HG03139 (cell line): Measurements from ENCODE around the gene SSBP1.
A peak's percentile ranks its signal among the peaks of the same experiment; 100 is the strongest.
"Not testable (repeated sequence)": the region's sequence is repeated elsewhere in the genome, so short reads cannot be mapped to it uniquely, and the experiment has no call there.

ENCODE experiments used
- ATAC-seq: cut with Tn5 transposase; IDR thresholded peaks from one replicate; pipeline ENCODE4 v1.9.1; 2021; ENCODE audit not compliant: unreplicated experiment

The SSBP1 gene, protein sequence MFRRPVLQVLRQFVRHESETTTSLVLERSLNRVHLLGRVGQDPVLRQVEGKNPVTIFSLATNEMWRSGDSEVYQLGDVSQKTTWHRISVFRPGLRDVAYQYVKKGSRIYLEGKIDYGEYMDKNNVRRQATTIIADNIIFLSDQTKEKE

DNA sequence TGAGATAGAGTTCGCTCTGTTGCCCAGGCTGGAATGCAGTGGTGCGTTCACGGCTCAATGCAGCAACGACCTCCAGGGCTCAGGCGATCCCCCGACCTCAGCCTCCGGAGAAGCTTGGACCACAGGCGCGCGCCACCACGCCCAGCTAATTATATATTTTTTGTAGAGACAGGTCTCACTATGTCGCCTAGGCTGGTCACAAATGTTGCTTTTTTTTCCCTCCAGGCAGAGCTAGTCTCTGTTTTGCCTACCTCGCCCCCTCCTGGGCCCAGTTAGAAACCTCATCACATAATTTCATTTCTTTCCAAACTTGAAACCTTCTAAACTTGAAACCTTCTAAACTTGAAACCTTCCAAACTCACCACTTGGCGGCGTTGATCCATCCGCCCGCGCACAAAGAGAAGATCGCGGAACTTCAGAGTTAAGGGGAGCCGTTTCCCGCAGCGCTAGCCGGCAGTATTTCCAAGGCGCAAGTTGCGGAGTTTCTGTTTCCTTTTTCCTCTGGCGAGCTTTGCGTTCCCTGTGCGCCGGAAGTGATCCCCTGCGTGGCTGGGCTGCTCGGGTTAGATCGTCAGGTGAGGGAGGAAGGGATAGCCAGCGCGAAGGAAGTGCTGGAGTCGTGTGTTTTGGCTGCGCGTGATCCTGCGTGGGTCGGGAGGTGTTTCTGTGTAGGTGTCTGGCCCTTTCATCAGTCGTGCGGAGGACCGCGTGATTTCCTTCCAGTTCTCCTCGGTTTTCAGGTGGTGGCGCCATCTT, at the start of gene SSBP1:
Gene SSBP1, plus strand, starts transcription at position 523 of the 756 bp plus-strand sequence. CDS start 809 bp downstream, outside the sequence.
- peak; percentile 84 for ATAC-seq

DNA sequence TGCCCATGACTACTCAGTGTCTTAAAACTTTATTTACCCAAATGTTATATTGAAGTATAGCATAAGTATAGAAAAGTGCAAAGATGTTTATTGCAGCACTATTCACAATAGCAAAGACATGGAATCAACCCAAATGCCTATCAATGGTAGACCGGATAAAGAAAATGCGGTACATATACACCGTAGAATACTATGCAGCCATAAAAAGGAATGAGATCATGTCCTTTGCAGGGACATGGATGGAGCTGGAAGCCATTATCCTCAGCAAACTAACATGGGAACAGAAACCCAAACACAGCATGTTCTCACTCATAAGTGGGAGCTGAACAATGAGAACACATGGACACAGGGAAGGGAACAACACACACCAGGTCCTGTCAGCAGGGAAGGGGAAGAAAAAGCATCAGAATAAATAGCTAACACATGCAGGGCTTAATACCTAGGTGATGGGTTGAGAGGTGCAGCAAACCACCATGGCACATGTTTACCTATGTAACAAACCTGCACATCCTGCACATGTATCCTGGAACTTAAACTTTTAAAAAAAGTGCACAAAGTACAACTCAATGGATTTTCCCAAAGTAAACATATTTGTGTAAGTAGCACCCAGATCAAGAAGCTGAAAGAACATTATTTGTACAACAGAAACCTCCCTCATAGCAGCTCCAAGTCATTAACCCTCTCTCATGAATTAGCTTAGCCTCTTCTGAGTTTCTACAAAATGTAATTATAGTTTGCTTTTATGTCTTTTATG, 48.9 kb upstream of the SSBP1 start:
- not testable (repeated sequence) for ATAC-seq

DNA sequence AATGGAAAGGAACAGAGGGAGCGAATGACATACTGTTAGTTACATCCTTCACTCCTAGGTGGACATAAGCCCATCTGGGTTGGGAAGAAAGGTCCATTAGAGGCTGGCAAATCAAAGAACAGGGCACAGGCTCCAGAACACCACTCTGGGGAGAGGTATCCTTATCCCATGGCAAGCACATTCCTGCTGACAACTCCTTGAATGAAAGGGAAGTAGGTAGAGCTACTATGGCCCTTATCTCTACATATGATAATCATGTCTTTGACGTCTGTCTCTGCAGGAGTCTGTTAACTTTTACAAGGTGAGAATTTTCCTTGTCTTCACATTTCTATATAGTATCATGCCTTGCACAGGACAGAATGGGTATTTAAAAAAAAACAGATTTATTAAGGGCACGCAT, 46.6 kb upstream of the SSBP1 start:
- ATAC-seq = no peak

DNA sequence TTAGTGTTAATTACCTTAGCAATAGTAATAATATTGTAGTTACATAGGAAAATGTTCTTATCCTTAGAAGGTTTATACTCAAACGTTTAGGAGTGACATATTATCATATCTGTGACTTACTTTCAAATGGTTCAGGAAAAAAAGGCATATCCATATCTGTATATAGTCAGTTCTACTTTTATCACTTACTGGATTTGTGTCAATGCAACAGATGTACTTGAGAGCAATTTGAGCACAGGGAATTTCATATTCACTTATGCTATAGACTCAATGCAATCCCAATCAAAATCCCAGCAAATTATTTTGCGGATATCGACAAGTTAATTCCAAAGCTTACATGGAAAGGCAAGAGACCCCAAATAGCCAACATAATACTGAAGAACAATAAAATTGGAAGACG, 46.2 kb upstream of the SSBP1 start:
- ATAC-seq = no peak

DNA sequence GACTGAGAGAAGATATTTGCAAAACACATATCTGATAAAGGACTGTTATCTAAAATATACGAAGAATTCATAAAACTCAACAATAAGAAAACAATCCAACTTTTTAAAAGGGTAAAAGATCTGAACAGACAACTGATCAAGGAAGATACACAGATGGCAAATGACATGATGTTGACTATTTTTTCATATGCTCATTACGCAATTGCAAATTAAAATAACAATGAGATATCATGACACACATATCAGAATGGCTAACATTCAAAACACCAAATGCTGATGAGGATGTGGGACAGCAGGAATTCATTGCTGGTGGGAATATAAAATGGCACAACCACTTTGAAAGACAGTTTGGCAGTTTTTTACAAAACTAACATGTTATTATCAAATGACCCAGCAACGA, 45.1 kb upstream of the SSBP1 start:
- ATAC-seq = no peak

DNA sequence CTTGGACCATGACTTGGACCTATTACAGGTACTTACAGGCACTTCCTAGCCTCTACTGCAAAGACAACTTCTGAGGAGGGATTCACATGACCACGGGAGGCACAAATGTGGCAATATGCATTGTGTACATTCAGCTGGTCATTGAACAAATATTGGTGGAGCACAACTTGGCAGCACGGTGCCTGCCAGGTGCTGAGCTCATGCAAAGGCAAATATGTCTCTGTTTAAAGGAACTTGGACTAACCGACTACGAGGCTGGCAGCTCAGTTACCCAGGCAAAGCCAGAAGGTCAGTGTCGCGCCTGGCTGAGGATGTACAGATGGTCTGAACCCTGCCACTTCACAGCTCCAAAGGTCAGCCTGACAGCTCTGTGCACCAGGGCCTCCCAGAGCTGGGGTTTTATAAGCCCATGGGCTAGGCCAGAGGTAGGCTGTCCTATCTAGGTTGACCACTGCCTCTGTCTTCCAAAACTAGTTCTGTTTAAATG, 42.3 kb upstream of the SSBP1 start:
- ATAC-seq = no peak

DNA sequence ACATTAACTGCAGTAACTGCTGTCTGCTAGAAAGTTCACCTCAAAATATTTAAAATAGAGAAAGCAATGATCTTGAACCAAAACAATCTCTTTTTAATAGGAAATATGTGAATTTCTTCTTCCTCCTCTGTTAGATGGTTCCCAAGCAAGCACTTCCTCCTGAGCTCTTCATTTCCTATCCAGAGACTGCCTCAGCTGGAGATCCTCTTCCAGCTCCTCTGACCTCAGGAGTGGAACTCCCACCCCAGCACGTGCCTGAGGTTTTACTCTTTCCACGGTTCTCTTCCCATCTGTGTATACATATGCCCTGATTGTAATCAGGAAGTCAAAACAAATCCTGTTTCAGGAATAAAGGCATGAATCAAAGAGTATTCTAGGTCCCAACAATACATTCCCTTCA, 41.8 kb upstream of the SSBP1 start:
- ATAC-seq = no peak

DNA sequence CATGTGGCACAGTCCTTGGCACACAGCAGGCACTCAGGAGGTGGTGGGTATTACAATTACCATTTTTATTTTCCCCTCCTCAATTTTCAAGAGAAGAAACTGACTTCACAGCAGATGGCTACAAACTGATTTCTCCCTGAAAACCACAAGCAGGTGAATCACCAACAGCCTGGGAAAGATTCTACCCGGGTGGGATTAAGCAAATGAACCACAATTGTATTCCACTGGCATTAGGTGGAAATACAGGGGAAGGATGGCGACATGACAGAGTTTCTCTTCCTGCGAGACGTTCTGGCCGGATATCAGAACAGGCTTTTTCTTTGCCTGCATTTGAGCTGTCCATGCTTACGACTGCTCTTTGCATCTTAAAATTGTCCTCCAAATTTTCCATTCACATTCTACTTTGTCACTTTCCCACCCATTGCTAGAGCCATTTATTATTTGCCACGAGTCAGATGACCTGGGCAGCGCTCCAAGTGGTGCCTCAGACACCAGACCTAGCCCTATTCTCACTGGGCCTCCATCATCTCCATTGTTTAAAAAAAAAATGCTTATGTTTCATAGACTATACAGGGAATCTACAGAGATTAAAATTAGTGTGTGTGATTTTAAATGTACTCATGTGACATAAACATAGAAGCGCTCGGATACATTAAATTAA, 40.8 kb upstream of the SSBP1 start:
- no peak for ATAC-seq

DNA sequence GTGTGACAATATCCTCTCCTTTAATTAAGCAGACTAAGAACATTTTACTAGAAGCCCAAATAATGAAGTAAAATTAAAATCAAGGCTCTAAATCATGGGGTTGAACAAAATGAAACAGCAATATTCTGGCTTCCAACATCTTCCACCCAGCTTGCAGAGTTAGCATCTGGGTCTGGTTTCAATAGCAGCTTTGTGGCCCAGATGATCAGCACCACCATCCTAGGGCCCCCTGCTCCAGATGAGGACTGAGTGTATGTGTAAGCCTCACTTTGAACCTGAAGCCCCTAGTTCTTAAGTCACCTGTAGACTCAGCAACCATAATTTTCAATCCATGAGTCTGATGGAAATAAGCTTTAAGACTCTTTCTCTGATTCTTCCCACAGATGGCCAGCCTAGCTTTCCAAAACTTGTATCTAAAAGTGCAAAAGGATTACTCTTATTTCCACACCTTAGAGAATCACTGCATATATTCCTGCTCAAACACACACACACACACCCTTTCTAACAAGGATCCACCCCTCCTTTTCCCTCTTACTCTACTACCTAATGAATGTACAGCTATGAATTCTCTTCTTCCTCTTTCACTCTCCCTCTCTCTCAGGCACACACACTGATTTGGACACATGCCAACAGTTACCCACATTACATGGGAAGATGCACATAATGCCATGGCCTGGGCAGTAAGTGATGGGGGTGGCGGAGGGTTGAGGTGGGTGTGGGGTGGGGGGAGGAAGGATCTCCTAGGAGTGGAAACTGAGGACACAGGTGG, 39.7 kb upstream of the SSBP1 start:
- ATAC-seq = no peak

DNA sequence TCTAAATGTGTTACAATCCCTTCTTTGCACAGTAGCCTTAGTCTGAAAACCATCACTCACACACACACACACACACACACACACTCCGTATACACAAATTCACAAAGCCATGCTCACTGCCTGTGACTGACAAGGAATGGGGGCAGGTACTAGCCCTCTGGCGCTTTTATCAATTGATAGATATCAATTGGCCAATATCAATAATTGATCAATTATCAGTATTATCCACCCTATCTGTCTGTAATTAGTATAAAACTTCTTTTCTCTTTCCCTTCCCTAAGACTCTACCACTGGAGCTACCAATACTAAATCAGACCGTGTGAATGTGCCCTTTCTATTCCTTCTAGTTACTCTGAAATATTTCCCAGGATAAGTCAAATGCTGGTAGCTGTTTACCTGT, 38.3 kb upstream of the SSBP1 start:
- ATAC-seq = no peak

DNA sequence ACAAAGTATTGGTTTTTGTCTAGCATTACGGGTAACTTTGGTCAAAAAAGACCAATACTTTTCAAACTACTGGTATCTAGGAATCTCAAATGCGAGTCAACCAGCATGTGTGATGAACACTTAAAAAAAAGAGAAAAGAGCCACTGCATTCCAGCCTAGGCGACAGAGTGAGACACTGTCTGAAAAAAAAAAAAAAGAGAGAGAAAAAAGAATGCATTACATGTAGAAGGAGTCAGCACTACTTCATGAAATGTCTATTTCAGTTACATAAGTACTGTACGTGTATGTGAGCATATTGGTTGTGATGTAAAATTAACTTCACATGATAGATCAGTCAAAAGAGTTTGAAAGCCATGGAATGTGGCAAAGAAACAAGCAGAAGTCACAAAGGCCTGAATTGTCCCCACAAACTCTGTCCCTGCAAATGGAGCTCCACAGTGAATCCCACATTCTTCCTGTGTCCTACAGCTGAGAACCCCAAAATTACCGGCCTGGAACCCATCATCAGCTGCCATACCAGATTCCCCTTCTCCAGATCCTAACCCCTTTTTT, 37.8 kb upstream of the SSBP1 start:
- no peak for ATAC-seq

DNA sequence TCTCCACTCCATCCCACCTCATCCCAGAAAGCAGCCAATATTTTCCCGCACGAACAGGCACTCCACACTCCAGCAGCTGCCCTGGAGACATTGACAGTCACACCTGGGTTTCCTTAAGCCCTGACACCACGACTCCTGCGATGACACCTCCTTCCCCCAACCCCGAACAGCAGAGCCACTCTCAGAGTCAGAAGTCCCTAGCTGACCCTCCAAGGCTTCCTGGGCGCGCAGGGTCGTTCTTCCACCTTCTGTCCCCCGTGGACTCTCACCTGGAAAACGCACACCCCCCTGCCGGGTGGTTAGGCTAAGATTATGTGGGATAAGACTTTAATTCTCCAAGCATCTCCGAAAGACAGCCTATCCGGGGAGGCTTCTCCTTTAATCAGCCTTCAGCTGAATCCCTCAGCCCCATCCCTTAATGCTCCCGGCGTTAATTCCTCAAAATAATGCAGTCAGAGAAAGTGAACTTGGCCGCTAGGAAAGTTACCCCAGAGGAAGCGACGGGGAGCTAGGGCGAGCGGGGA, 37.2 kb upstream of the SSBP1 start:
- no peak for ATAC-seq

DNA sequence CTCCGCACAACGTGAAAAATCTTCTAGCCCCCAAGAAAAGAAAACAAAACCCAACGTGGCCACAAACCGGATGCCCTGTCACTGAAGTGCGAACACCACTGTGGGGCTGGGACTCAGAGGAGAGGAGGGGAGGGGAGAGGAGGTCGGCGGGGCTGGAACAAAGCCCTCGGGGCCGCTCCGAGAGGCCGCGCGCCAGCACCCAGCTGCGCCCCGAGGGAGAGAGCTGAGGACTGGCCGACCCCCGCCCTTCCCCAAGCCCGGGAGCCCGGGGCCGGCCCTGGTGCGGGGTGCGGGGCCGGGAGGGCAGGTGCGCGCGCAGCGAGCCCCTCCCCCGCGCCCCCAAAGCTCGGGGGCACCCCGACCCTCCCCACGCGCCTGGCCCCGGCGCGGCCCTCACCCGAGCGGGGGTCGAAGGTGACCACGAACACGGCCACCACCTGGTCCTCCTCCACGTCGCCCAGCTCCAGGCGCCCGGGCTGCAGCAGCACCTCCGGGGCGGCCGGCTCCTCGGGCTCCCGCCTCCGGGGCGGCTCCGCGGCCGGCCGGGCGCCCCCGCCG, 36.6 kb upstream of the SSBP1 start:
- ATAC-seq = peak; percentile 80

DNA sequence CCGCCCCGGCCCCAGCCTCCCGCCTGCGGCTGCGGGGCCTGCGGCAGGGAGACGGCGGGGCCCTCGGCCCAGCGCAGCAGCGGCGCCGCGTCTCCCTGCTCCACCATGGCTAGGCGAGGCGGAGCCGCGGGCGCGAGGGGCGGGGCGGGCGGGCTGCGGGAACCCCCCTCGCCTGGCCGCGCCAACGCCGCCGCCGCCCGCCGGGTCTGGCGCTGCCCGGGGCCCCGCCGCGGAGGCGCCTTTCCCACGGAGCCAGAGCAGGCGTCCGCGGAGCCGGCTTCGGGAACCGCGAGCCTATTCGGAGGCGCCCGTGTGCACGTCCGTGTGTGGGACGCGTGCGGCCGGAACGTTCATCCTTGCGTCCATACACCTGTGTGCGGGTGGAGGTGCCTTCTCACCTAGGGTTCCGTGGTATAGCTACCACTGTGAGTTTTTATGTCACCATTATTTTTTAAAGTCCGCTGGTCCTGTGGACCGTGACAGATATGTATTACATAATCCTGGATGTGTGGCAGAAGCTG, 36.1 kb upstream of the SSBP1 start, which contains the start of gene DENND11:
Gene DENND11, minus strand, starts transcription at position 120 of the 521 bp plus-strand sequence. Its CDS starts 13 bp downstream, at position 107.
- ATAC-seq = peak; percentile 51

DNA sequence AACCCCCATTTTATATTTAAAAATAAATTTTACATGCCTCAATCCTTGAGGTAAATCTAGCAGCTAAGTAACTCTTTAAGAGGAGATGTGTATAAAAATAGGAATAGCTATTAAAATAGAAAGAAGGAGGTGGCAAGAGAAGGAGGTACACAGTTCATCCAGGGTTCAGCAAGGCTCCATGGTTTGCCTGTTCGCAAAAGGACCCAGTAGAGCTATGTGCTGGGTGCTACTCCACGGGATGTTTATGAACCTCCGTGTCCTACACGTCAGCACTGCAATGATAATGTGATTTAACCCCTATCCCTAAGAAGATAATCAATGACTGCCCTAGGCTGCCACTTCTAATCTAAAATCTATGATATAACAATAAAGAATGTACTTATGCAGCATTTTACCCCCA, 35.3 kb upstream of the SSBP1 start:
- ATAC-seq = no peak

DNA sequence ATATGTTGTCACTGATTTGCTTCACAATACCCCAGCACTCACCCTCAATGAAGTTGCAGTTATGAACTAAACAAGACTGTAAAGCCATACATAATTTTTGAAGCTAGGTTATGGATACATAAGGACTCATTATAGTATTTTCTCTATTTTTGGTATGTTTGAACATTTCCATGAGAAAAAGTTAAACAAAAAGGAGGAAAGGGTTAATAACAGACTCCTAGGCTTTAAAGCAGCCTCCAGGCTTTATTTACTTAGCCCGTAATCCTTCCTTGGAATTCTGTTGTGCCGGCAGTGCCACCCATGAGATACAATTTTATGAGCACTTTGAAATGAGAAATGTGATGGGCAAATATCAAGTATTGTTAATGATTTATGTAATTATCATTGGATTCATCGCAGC, 34.0 kb upstream of the SSBP1 start:
- no peak for ATAC-seq

DNA sequence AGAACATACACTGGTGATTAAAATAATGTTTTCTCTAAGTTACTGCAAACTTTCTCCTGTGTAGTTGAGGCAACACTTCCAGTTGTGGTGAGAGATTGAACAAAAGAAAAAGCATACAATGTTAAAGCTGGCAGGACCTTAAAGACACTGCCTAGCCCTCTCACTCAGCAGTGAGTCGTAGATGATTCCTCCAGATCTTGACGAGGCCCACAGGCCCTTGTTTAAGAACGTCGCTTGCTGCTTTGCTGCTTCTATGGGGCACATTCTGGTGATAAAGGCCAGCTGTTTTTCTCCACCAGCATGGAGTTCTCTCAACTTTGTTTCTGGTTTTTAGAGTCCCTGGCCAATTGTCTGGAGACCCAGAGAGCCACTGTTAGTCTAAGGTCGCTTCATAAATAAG, 33.4 kb upstream of the SSBP1 start:
- no peak for ATAC-seq

DNA sequence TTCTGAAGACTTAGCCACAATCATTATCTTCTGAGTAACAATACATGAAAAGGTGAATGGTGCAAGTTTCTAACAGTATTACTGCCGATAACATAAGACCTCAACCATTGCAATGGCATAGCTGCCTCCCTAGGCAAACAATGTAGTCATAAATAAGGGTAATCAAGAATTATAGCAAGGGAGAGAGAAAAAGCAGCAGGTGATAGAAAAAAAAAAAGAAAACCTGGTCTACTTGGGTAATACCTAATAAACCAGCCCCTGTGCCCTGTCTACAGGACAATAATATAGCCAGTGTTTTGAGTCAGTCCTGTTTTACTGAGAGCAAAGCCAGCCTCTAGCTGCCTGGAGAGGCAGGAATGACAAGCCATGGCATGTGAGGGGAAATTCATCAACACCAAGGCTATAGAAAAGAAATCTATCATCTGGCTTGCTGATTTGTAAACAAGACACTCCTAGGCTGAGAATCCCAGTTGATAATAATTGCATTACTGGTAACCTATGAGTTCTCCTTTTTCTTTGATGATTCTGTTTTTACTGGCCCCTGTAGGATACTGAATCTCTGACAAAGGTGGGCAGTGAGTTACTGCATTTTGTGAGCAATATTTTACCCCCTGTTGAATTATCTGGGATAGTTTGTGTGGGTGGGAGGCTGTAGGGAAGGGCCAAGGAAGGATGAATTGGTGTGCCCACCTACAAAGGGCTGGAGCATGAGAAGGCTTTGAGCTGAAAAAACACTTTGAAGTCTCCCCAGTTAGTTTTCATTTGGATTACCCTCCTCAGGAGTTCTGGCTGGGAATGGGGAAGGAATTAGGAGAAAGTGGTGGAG, 31.7 kb upstream of the SSBP1 start:
- ATAC-seq = no peak

DNA sequence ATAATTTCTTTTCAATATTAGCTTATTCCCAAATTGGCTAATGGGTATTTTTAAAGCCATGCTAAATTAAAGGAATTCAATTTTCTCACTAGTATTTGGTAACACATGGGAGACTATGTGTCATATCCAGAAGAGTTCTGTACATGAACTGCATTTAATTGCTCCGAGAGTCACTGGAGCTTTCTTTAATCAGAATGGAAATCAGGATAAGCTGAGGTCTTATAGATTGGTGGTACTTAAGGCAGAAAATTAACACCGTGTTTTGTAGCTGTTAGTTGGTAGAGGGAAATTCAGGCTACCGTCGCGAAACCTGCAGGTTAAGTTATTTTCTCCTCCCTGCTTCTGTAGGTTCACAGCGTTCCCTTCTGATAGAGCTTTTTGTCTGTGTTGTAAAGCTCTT, 29.8 kb upstream of the SSBP1 start, which contains the start of gene WEE2:
Gene WEE2, plus strand, starts transcription at position 3 of the 400 bp plus-strand sequence. CDS start 406 bp downstream, outside the sequence.
- no peak for ATAC-seq
